ENCODE data around the gene AP1M2.

AP1M2 gene

GRCh38 chr19:10587022-10587838, at the start of gene AP1M2:
Gene AP1M2 (minus strand): TSS chr19:10587312. CDS start chr19:10587231, 81 bp downstream.
- in situ Hi-C loops (cut with HindIII; ENCODE audit: low sequenced_read_pairs): no loop called here

- in situ Hi-C loops (cut with HindIII; ENCODE audit: low sequenced_read_pairs): no loop called here
Measured at GRCh38 chr19:10636304-10636972, 49.3 kb upstream of the AP1M2 start.

- in situ Hi-C loops (cut with HindIII; ENCODE audit: low sequenced_read_pairs): no loop called here
Measured at GRCh38 chr19:10634963-10635362, 47.9 kb upstream of the AP1M2 start.

GRCh38 chr19:10634430-10634829, 47.3 kb upstream of the AP1M2 start:
- in situ Hi-C loops (cut with HindIII; ENCODE audit: low sequenced_read_pairs): no loop called here

- in situ Hi-C loops (cut with HindIII; ENCODE audit: low sequenced_read_pairs): no loop called here
Measured at GRCh38 chr19:10631874-10632273, 44.8 kb upstream of the AP1M2 start.

GRCh38 chr19:10625762-10626138, 38.6 kb upstream of the AP1M2 start:
- in situ Hi-C loops (cut with HindIII; ENCODE audit: low sequenced_read_pairs): no loop called here

GRCh38 chr19:10625003-10625761, 38.1 kb upstream of the AP1M2 start, which contains the start of gene SLC44A2:
Gene SLC44A2 (plus strand): TSS chr19:10625553. CDS start chr19:10625634, 81 bp downstream.
- in situ Hi-C loops (cut with HindIII; ENCODE audit: low sequenced_read_pairs): no loop called here

GRCh38 chr19:10624585-10624984, 37.5 kb upstream of the AP1M2 start:
- in situ Hi-C loops (cut with HindIII; ENCODE audit: low sequenced_read_pairs): no loop called here

- in situ Hi-C loops (cut with HindIII; ENCODE audit: low sequenced_read_pairs): no loop called here
Measured at GRCh38 chr19:10621966-10622365, 34.9 kb upstream of the AP1M2 start.

GRCh38 chr19:10620786-10621185, 33.7 kb upstream of the AP1M2 start:
- in situ Hi-C loops (cut with HindIII; ENCODE audit: low sequenced_read_pairs): no loop called here

GRCh38 chr19:10618846-10619245, 31.7 kb upstream of the AP1M2 start:
- in situ Hi-C loops (cut with HindIII; ENCODE audit: low sequenced_read_pairs): no loop called here

- in situ Hi-C loops (cut with HindIII; ENCODE audit: low sequenced_read_pairs): no loop called here
Measured at GRCh38 chr19:10617409-10618121, 30.5 kb upstream of the AP1M2 start.

GRCh38 chr19:10615429-10616023, 28.4 kb upstream of the AP1M2 start:
- in situ Hi-C loops (cut with HindIII; ENCODE audit: low sequenced_read_pairs): no loop called here

- in situ Hi-C loops (cut with HindIII; ENCODE audit: low sequenced_read_pairs): loop anchor here (5.0 kb wide), 2 partner anchors 85 to 100 kb away; no protein-coding TSS in a partner anchor
Measured at GRCh38 chr19:10612499-10613119, 25.5 kb upstream of the AP1M2 start.

GRCh38 chr19:10611907-10612306, 24.8 kb upstream of the AP1M2 start:
- in situ Hi-C loops (cut with HindIII; ENCODE audit: low sequenced_read_pairs): loop anchor here (5.0 kb wide), 2 partner anchors 85 to 100 kb away; no protein-coding TSS in a partner anchor

GRCh38 chr19:10604460-10604980, 17.4 kb upstream of the AP1M2 start:
- in situ Hi-C loops (cut with HindIII; ENCODE audit: low sequenced_read_pairs): no loop called here

- in situ Hi-C loops (cut with HindIII; ENCODE audit: low sequenced_read_pairs): no loop called here
Measured at GRCh38 chr19:10603873-10604459, 16.9 kb upstream of the AP1M2 start.

GRCh38 chr19:10603084-10603872, 16.2 kb upstream of the AP1M2 start:
- in situ Hi-C loops (cut with HindIII; ENCODE audit: low sequenced_read_pairs): no loop called here
